ENCODE data around the gene SUSD4. TPM values are rescaled to one million over a fixed set of nuclear protein-coding genes. Genes with fewer than 3 reads are reported as not detected.

SUSD4 gene
- total and polyA plus RNA-seq, 2 of the 4 experiments (the other 2 are of a cell fraction), result 1.8 to 2.7 TPM

DNA sequence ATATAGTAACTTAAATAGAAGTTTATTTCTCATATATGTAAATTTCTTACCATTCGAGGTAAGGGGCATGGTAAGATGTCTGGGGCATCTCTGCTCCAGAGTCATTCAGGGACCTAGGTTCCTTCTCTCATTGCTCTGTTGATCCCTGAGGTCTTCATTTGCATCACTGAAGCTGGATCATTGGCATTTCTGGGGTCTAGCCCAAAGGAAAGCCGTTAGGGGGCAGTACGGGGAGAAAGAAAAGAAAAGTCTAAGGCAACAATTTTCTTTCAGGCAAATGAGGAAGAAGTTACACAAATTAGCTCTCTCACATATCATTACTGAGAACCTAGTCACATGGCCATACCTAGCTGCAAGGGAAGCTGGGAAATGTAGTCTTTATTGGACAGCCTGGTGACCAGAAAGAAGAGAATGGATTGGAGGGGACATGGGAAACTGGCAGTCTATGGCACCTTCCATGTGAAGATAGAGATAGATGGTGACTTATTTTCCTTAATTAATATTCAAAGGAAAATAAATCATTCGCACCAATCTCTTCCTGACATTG lies 10.2 kb upstream of the SUSD4 start:
- peaks cover 5% of the 10 kb centered on the region; the same call in 1 of the 2 replicates for H3K9me3 ChIP-seq (ENCODE audit: control insufficient read depth, insufficient read depth, low read length)
- H3K27ac ChIP-seq (ENCODE audit: insufficient read depth, low read length), result no peak overlapping the region
- no peak overlapping the region for H3K23ac ChIP-seq (ENCODE audit: low read depth, low read length)
- no peak overlapping the region for H2BK15ac ChIP-seq (ENCODE audit: low read depth, low read length)
- no peak overlapping the region for H2AK9ac ChIP-seq (replicated peaks; ENCODE audit: low read depth, low read length, poor library complexity)
- TF ChIP-seq RCOR1 (IDR thresholded peaks at IDR 0.05; ENCODE audit: insufficient replicate concordance, low read length) (no peak), CHD1 (IDR thresholded peaks at IDR 0.05; ENCODE audit: low read depth, low read length) (no peak), RFX5 (IDR thresholded peaks at IDR 0.05; ENCODE audit: low read depth, low read length) (no peak), NFE2L2 (IDR thresholded peaks at IDR 0.05; ENCODE audit: low read depth, low read length) (no peak), SMC3 (IDR thresholded peaks at IDR 0.05; ENCODE audit: low read depth, low read length) (no peak), CEBPB (IDR thresholded peaks at IDR 0.05; ENCODE audit: low read depth, low read length) (no peak), POLR2A (IDR thresholded peaks at IDR 0.05; ENCODE audit: low read depth, low read length) (no peak), FOS (IDR thresholded peaks at IDR 0.05; ENCODE audit: low read depth, low read length) (no peak), MAZ (IDR thresholded peaks at IDR 0.05; ENCODE audit: borderline replicate concordance, low read depth, low read length) (no peak), RAD21 (IDR thresholded peaks at IDR 0.05; ENCODE audit: low read length) (no peak), BHLHE40 (IDR thresholded peaks at IDR 0.05; ENCODE audit: low read depth, low read length) (no peak), MXI1 (IDR thresholded peaks at IDR 0.05; ENCODE audit: borderline replicate concordance, low read depth, low read length) (no peak), MAFK (IDR thresholded peaks at IDR 0.05; ENCODE audit: low read depth, low read length) (no peak)
- TF ChIP-seq, protein P1, sequence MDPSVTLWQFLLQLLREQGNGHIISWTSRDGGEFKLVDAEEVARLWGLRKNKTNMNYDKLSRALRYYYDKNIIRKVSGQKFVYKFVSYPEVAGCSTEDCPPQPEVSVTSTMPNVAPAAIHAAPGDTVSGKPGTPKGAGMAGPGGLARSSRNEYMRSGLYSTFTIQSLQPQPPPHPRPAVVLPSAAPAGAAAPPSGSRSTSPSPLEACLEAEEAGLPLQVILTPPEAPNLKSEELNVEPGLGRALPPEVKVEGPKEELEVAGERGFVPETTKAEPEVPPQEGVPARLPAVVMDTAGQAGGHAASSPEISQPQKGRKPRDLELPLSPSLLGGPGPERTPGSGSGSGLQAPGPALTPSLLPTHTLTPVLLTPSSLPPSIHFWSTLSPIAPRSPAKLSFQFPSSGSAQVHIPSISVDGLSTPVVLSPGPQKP (IDR thresholded peaks at IDR 0.05; ENCODE audit: borderline replicate concordance, low read depth, low read length), result no peak
- TF ChIP-seq, protein P2, sequence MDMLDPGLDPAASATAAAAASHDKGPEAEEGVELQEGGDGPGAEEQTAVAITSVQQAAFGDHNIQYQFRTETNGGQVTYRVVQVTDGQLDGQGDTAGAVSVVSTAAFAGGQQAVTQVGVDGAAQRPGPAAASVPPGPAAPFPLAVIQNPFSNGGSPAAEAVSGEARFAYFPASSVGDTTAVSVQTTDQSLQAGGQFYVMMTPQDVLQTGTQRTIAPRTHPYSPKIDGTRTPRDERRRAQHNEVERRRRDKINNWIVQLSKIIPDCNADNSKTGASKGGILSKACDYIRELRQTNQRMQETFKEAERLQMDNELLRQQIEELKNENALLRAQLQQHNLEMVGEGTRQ (IDR thresholded peaks at IDR 0.05; ENCODE audit: low read depth, low read length), result no peak
- TF ChIP-seq, protein P3, sequence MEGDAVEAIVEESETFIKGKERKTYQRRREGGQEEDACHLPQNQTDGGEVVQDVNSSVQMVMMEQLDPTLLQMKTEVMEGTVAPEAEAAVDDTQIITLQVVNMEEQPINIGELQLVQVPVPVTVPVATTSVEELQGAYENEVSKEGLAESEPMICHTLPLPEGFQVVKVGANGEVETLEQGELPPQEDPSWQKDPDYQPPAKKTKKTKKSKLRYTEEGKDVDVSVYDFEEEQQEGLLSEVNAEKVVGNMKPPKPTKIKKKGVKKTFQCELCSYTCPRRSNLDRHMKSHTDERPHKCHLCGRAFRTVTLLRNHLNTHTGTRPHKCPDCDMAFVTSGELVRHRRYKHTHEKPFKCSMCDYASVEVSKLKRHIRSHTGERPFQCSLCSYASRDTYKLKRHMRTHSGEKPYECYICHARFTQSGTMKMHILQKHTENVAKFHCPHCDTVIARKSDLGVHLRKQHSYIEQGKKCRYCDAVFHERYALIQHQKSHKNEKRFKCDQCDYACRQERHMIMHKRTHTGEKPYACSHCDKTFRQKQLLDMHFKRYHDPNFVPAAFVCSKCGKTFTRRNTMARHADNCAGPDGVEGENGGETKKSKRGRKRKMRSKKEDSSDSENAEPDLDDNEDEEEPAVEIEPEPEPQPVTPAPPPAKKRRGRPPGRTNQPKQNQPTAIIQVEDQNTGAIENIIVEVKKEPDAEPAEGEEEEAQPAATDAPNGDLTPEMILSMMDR (conservative IDR thresholded peaks at IDR 0.05; ENCODE audit: low read depth, low read length), result no peak
- DNase-seq, result no peak
- ChIA-PET POLR2A (ENCODE audit: unreplicated experiment) (no interaction called here), CTCF (no interaction called here)
- H2BK20ac ChIP-seq (ENCODE audit: low read depth, low read length), result no peak overlapping the region
- no peak overlapping the region for H4K8ac ChIP-seq (ENCODE audit: low read depth in 2 of 2, low read length in 2 of 2)
- H4K91ac ChIP-seq (ENCODE audit: insufficient read depth, low read depth, low read length), result no peak overlapping the region
- no peaks in the 10 kb centered on the region for H4K20me1 ChIP-seq (ENCODE audit: insufficient read depth, low read length)
- no peak for ATAC-seq (ENCODE audit: low read depth)
- no peak overlapping the region for H2AK5ac ChIP-seq (ENCODE audit: low read depth, low read length)
- no peak overlapping the region for H3K4me3 ChIP-seq (ENCODE audit: insufficient read depth, low read depth, low read length)
- no peak overlapping the region for H3K9ac ChIP-seq (ENCODE audit: low read depth, low read length)
- no peak overlapping the region for H2AFZ ChIP-seq (replicated peaks; ENCODE audit: low read length, poor library complexity)
- no peak overlapping the region for H3K18ac ChIP-seq (ENCODE audit: low read depth, low read length)
- no peaks in the 10 kb centered on the region for H3K36me3 ChIP-seq (ENCODE audit: control insufficient read depth, insufficient read depth, low read length)
- no peak overlapping the region for H3K4ac ChIP-seq (ENCODE audit: low read depth, low read length)
- intact Hi-C loops (cut with micrococcal nuclease) (no loop called here), in situ Hi-C loops (cut with MboI; ENCODE audit: low sequenced_read_pairs) (no loop called here), dilution Hi-C loops (cut with HindIII; ENCODE audit: low sequenced_read_pairs, unreplicated experiment) (no loop called here)
- H3K27me3 ChIP-seq (ENCODE audit: control insufficient read depth, insufficient read depth, low read length), result no peaks in the 10 kb centered on the region; the same call in 1 of the 2 replicates
- BruUV-seq (replicated peaks), result no TSS peak
- H2BK120ac ChIP-seq (ENCODE audit: low read depth, low read length), result no peak overlapping the region
- no peak overlapping the region for H3K4me2 ChIP-seq (ENCODE audit: low read depth, low read length)
- H4K5ac ChIP-seq (ENCODE audit: low read depth, low read length), result no peak overlapping the region
- no peak overlapping the region for H2BK5ac ChIP-seq (ENCODE audit: low read depth, low read length, poor library complexity, severe bottlenecking)
- no CpG with 5 or more reads among the region's 4 CpGs for WGBS, 2 experiments (ENCODE audit: extremely low coverage in 2 of 2, insufficient read length in 1 of 2)
- no peaks in the 10 kb centered on the region for H3K4me1 ChIP-seq (ENCODE audit: control insufficient read depth, insufficient read depth, low read length)
- H3K79me1 ChIP-seq (ENCODE audit: low read depth in 1 of 2, low read length in 2 of 2), result no peaks in the 10 kb centered on the region
- H3K9me1 ChIP-seq (ENCODE audit: insufficient read depth, low read length), result no peaks in the 10 kb centered on the region
- H3K14ac ChIP-seq (replicated peaks; ENCODE audit: low read depth, low read length), result no peak overlapping the region
- no peak overlapping the region for H3K56ac ChIP-seq (ENCODE audit: extremely low read depth, insufficient read depth, low read length)
